Regular cardiac myocyte (primary cell): ENCODE results near the gene IGF1. TPM values are rescaled to one million over a fixed set of nuclear protein-coding genes. Genes with fewer than 3 reads are reported as not detected.

ENCODE experiments used
- total RNA-seq: library from RNA; depleted of rRNA; stranded (reverse); fragments of >200 nt; gene quantifications from 2 replicates; pipeline ENCODE4 v1.2.3, GENCODE V29; 2014

The IGF1 gene
- under 0.01 and 0.56 TPM in 2 replicates for total RNA-seq

GRCh38 chr12:102480406-102480805 lies at the start of gene IGF1:
Gene IGF1 (minus strand): TSS chr12:102480563. CDS start chr12:102480381, 182 bp downstream.

